ENCODE measurements around the gene MYBPC2.
A peak's percentile ranks its signal among the peaks of the same experiment; 100 is the strongest.

The MYBPC2 gene

GRCh38 chr19:50420127-50420526, 12.6 kb upstream of the MYBPC2 start:
- Histone ChIP-seq H3K9ac (ENCODE audit: low read depth, low read length) (no peak overlapping the region), H3K4me3 (ENCODE audit: low read length) (peak overlapping the region; percentile 57), H3K36me3 (ENCODE audit: insufficient read depth, low read length) (no peaks in the 10 kb centered on the region), H3K27ac (ENCODE audit: low read depth, low read length) (no peak overlapping the region), H3K27me3 (ENCODE audit: insufficient read depth, low read length) (peaks cover 24% of the 10 kb centered on the region), H3K4me1 (ENCODE audit: insufficient read depth, low read length) (peaks cover 6% of the 10 kb centered on the region), H3K9me3 (ENCODE audit: insufficient read depth, low read depth, low read length) (peaks cover 3% of the 10 kb centered on the region; the same call in 1 of the 2 replicates)
- 60% methylated on average over 2 of the region's 3 CpGs for WGBS

DNA sequence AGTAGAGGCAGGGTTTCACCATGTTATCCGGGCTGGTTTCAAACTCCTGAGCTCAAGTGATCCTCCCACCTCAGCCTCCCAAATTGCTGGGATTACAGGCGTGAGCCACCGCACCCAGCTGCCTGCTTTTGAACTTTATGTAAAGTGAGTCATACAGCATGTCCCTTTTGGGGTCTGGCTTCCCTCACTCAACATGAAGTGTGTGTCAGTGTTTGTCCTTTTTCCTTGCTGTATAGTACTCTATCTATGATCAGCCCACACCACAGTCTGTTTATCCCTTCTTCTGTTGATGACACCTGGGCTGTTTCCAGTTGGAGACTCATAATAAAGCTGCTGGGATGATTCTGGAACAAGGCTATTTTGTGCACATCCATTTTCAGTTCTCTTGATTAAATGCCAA, 11.9 kb upstream of the MYBPC2 start:
- Histone ChIP-seq H3K9me3 (ENCODE audit: insufficient read depth, low read depth, low read length) (peaks cover 3% of the 10 kb centered on the region; the same call in 1 of the 2 replicates), H3K27ac (ENCODE audit: low read depth, low read length) (no peak overlapping the region), H3K9ac (ENCODE audit: low read depth, low read length) (no peak overlapping the region), H3K36me3 (ENCODE audit: insufficient read depth, low read length) (no peaks in the 10 kb centered on the region), H3K27me3 (ENCODE audit: insufficient read depth, low read length) (peaks cover 24% of the 10 kb centered on the region), H3K4me3 (ENCODE audit: low read length) (no peak overlapping the region), H3K4me1 (ENCODE audit: insufficient read depth, low read length) (peaks cover 6% of the 10 kb centered on the region)
- 69% methylated on average over 3 of the region's 3 CpGs for WGBS

DNA sequence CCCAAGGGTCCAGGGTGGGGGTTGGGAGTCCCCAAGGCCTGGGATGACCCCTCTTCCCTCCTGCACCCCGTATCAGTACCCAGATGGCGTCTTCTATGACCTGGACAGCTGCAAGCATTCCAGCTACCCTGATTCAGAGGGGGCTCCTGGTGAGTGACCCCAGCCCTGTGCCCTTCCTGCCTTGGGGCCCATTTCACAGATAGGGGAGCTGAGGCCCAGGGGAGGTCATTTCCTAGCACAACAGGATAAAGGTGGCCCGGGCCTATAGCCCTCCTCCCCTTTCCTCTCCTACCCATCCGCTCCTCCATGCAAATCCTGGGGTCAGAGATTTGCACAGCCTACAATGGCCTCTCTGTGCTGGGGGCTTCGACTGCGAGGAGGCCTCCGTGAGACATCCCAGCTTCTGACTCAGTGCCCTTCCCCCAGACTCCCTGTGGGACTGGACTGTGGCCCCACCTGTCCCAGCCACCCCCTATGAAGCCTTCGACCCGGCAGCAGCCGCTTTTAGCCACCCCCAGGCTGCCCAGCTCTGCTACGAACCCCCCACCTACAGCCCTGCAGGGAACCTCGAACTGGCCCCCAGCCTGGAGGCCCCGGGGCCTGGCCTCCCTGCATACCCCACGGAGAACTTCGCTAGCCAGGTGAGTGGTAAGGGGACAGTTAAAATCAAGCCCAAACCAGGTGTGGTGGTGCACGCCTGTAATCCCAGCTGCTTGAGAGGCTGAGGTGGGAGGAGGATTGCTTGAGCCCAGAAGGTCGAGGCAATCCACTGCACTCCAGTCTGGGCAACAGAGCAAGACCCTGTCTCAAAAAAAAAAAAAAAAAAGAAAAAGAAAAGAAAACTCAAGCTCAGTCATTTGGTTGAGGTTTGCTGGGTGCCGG, 10.1 kb upstream of the MYBPC2 start:
- Histone ChIP-seq H3K9me3 (ENCODE audit: insufficient read depth, low read depth, low read length) (peaks cover 3% of the 10 kb centered on the region; the same call in 1 of the 2 replicates), H3K9ac (ENCODE audit: low read depth, low read length) (no peak overlapping the region)
- WGBS: 93% methylated on average over 18 of the region's 18 CpGs

DNA sequence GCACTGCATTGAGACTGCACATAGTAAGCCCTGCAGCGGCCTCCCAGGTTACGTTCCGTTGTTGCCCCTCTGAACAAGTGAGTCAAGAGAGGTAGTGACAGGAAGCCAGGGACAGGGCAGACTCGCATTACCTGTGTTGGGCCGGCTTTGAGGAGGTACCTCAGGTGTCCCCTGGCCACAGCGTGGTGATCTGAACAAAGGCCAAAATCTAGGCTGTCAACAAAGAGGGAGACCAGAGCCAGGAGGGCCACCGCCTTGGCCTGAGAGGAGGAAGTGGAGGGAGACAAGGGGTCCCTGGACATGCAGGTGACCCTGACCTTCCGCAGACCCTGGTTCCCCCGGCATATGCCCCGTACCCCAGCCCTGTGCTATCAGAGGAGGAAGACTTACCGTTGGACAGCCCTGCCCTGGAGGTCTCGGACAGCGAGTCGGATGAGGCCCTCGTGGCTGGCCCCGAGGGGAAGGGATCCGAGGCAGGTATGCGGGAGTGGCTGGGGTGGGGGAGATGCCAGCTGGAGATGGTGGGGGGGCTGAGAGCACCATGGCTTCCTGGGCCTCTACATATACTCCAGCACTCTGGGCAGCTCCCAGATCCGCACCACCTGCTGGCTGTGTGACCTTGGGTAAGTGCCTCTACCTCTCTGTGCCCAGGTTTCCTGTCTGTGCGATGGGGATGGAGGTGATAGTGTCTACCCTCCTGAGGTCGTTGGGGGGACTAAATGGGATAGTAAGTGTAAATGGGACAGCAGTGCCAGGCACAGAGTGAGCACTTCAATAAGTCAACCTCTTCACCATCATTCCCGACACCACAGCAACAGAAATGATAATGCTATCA, 9.2 kb upstream of the MYBPC2 start:
- no peak overlapping the region for H3K9ac ChIP-seq (ENCODE audit: low read depth, low read length)
- WGBS: 94% methylated on average over 22 of the region's 22 CpGs
- H3K4me1 ChIP-seq (ENCODE audit: insufficient read depth, low read length): peaks cover 6% of the 10 kb centered on the region
- H3K36me3 ChIP-seq (ENCODE audit: insufficient read depth, low read length): no peaks in the 10 kb centered on the region
- peaks cover 3% of the 10 kb centered on the region; the same call in 1 of the 2 replicates for H3K9me3 ChIP-seq (ENCODE audit: insufficient read depth, low read depth, low read length)
- no peak overlapping the region for H3K27ac ChIP-seq (ENCODE audit: low read depth, low read length)
- H3K4me3 ChIP-seq (ENCODE audit: low read length): no peak overlapping the region
- H3K27me3 ChIP-seq (ENCODE audit: insufficient read depth, low read length): peaks cover 18% of the 10 kb centered on the region

More for the DNA sequence above, 10.1 kb upstream of the MYBPC2 start:
- H3K27ac ChIP-seq (ENCODE audit: low read depth, low read length): no peak overlapping the region
- H3K4me3 ChIP-seq (ENCODE audit: low read length): no peak overlapping the region
- peaks cover 24% of the 10 kb centered on the region for H3K27me3 ChIP-seq (ENCODE audit: insufficient read depth, low read length)
- H3K36me3 ChIP-seq (ENCODE audit: insufficient read depth, low read length): no peaks in the 10 kb centered on the region
- peaks cover 6% of the 10 kb centered on the region for H3K4me1 ChIP-seq (ENCODE audit: insufficient read depth, low read length)

GRCh38 chr19:50425581-50425980, 7.1 kb upstream of the MYBPC2 start:
- Histone ChIP-seq H3K4me3 (ENCODE audit: low read length) (no peak overlapping the region), H3K4me1 (ENCODE audit: insufficient read depth, low read length) (no peaks in the 10 kb centered on the region), H3K36me3 (ENCODE audit: insufficient read depth, low read length) (no peaks in the 10 kb centered on the region), H3K9ac (ENCODE audit: low read depth, low read length) (no peak overlapping the region), H3K9me3 (ENCODE audit: insufficient read depth, low read depth, low read length) (peaks cover 3% of the 10 kb centered on the region; the same call in 1 of the 2 replicates), H3K27ac (ENCODE audit: low read depth, low read length) (no peak overlapping the region), H3K27me3 (ENCODE audit: insufficient read depth, low read length) (no peaks in the 10 kb centered on the region)
- 68% methylated on average over 7 of the region's 7 CpGs for WGBS

- no peak overlapping the region for H3K4me3 ChIP-seq (ENCODE audit: low read length)
- no peaks in the 10 kb centered on the region for H3K27me3 ChIP-seq (ENCODE audit: insufficient read depth, low read length)
- no peaks in the 10 kb centered on the region for H3K9me3 ChIP-seq (ENCODE audit: insufficient read depth, low read depth, low read length)
- 95% methylated on average over 24 of the region's 26 CpGs for WGBS
- H3K9ac ChIP-seq (ENCODE audit: low read depth, low read length): no peak overlapping the region
- H3K4me1 ChIP-seq (ENCODE audit: insufficient read depth, low read length): peaks cover 2% of the 10 kb centered on the region
- no peaks in the 10 kb centered on the region for H3K36me3 ChIP-seq (ENCODE audit: insufficient read depth, low read length)
- H3K27ac ChIP-seq (ENCODE audit: low read depth, low read length): no peak overlapping the region
Observed at GRCh38 chr19:50427318-50427925, 5.3 kb upstream of the MYBPC2 start.

GRCh38 chr19:50427997-50428425, 4.7 kb upstream of the MYBPC2 start:
- peaks cover 8% of the 10 kb centered on the region for H3K4me1 ChIP-seq (ENCODE audit: insufficient read depth, low read length)
- H3K4me3 ChIP-seq (ENCODE audit: low read length): no peak overlapping the region
- H3K9me3 ChIP-seq (ENCODE audit: insufficient read depth, low read depth, low read length): no peaks in the 10 kb centered on the region
- WGBS: 89% methylated on average over 38 of the region's 38 CpGs
- no peaks in the 10 kb centered on the region for H3K27me3 ChIP-seq (ENCODE audit: insufficient read depth, low read length)
- H3K27ac ChIP-seq (ENCODE audit: low read depth, low read length): no peak overlapping the region
- H3K9ac ChIP-seq (ENCODE audit: low read depth, low read length): no peak overlapping the region
- H3K36me3 ChIP-seq (ENCODE audit: insufficient read depth, low read length): no peaks in the 10 kb centered on the region

- Histone ChIP-seq H3K9ac (ENCODE audit: low read depth, low read length) (no peak overlapping the region), H3K27ac (ENCODE audit: low read depth, low read length) (no peak overlapping the region), H3K9me3 (ENCODE audit: insufficient read depth, low read depth, low read length) (no peaks in the 10 kb centered on the region), H3K36me3 (ENCODE audit: insufficient read depth, low read length) (no peaks in the 10 kb centered on the region), H3K27me3 (ENCODE audit: insufficient read depth, low read length) (no peaks in the 10 kb centered on the region), H3K4me1 (ENCODE audit: insufficient read depth, low read length) (peaks cover 9% of the 10 kb centered on the region), H3K4me3 (ENCODE audit: low read length) (no peak overlapping the region)
- whole genome bisulfite sequencing: 89% methylated on average over 7 of the region's 7 CpGs
Observed at GRCh38 chr19:50428772-50429463, 3.8 kb upstream of the MYBPC2 start.

DNA sequence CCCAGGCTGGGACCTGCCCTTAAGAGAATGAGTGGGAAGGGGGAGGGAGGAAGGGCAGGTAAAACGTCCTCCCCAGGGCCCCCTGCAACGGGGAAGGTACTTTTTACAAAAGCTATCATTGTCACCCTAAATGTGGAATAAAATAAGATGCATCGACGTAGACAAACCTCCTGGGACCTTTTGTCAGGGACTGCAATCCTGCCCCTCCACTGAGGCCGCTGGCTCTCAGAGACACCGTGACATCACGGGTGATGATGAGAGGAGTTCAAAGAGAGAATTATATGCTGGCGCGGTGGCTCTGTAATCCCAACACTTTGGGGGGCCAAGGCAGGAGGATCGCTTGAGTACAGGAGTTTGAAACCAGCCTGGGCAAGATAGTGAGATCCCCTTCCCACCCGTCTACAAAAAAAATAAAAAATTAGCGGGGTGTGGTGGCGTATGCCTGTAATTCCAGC, 1.8 kb upstream of the MYBPC2 start:
- Histone ChIP-seq H3K4me1 (ENCODE audit: insufficient read depth, low read length) (peaks cover 12% of the 10 kb centered on the region), H3K27ac (ENCODE audit: low read depth, low read length) (no peak overlapping the region), H3K4me3 (ENCODE audit: low read length) (peak overlapping the region; percentile 69)

More for the DNA sequence above, 1.8 kb upstream of the MYBPC2 start:
- WGBS: 35% methylated on average over 13 of the region's 13 CpGs
- H3K9ac ChIP-seq (ENCODE audit: low read depth, low read length): peak overlapping the region; percentile 38; the same call in 1 of the 2 replicates
- H3K27me3 ChIP-seq (ENCODE audit: insufficient read depth, low read length): no peaks in the 10 kb centered on the region
- no peaks in the 10 kb centered on the region for H3K9me3 ChIP-seq (ENCODE audit: insufficient read depth, low read depth, low read length)
- no peaks in the 10 kb centered on the region for H3K36me3 ChIP-seq (ENCODE audit: insufficient read depth, low read length)
